Right lobe of liver (tissue), 6 donors: ENCODE data around the gene SUCLG2. TPM values are rescaled to one million over a fixed set of nuclear protein-coding genes. Genes with fewer than 3 reads are reported as not detected.
A peak's percentile ranks its signal among the peaks of the same experiment; 100 is the strongest.

Experiments
- ATAC-seq, 4 donors: fragments of 200-7000 bp; cut with Tn5 transposase; one replicate each; pipeline ENCODE4 v1.9.1; 2020; ENCODE audit warnings: mild to moderate bottlenecking in 4 of 4, moderate library complexity in 4 of 4
- DNase-seq, 3 donors: peaks; one replicate each; pipeline ENCODE4 v3.0.0-alpha.2; 2020
- H3K27ac ChIP-seq, 3 donors: fragments of 200-600 bp; one replicate each; pipeline ENCODE4 v1.8.0; 2022
- H3K27me3 ChIP-seq, 2 donors: fragments of 200-600 bp; one replicate each; pipeline ENCODE4 v1.8.0; 2022
- H3K36me3 ChIP-seq, 4 donors: fragments of 200-600 bp; sonication (generic) in 1 of 4; one replicate each; pipeline versions ENCODE4 v1.5.1 to v1.8.0; 2017 to 2022; ENCODE audit warnings: control low read depth in 1 of 4
- H3K4me1 ChIP-seq, 4 donors: fragments of 200-600 bp; sonication (generic) in 1 of 4; one replicate each; pipeline versions ENCODE4 v1.5.1 to v1.8.0; 2017 to 2022; ENCODE audit warnings: control low read depth in 1 of 4
- H3K4me3 ChIP-seq, 3 donors: fragments of 200-600 bp; one replicate each; pipeline ENCODE4 v1.8.0; 2022
- H3K9me3 ChIP-seq, 4 donors: fragments of 200-600 bp; sonication (generic) in 1 of 4; one replicate each; pipeline versions ENCODE4 v1.5.1 to v1.8.0; 2017 to 2022; ENCODE audit warnings: control low read depth in 1 of 4
- POLR2A ChIP-seq: fragments of 450-650 bp; IDR thresholded peaks from one replicate; pipeline ENCODE4 v1.6.1; 2017; ENCODE audit warnings: antibody characterized with exemption, mild to moderate bottlenecking
- WGBS: methylation state at CpG from one replicate; pipeline ENCODE4 v1.1.6; 2018; ENCODE audit warnings: low coverage, low lambda C conversion rate; ENCODE audit not compliant: insufficient coverage; ENCODE audit errors: missing lambda C conversion rate; 5-methylcytosine and 5-hydroxymethylcytosine counted together
- intact Hi-C, 2 donors: fragments of 100-400 bp; cut with DNase I; formaldehyde crosslinking; loops; one replicate each; pipeline versions ENCODE4 v1.11.2 to v1.14.1; 2022
- total RNA-seq, 6 experiments: library from RNA; depleted of rRNA in 2 of 6; stranded (reverse); fragments of >200 nt in 2 of 6; fragmentation: NEBNext Ultra II Directional in 3 of 6; extraction: Animal tissue kit (Norgen Biotek cat#: 25700) in 3 of 6; gene quantifications; one replicate each; pipeline versions ENCODE4 v1.1.0 to v1.2.4, GENCODE V29; 2016 to 2023
- TF ChIP-seq, protein P1 (sequence below), 4 donors: fragments of 200-600 bp in 3 of 4; fragments of 450-650 bp in 1 of 4; IDR thresholded peaks; one replicate each; pipeline versions ENCODE4 v1.5.1 to v1.8.0; 2016 to 2022; ENCODE audit warnings: antibody characterized with exemption in 4 of 4, mild to moderate bottlenecking in 2 of 4
- donor health status: DM: no; HTN: yes; CAD: no.
- donor health status: DM: no; HTN: no; CAD: no.
- donor health status: DM: no; HTN: no; CAD: no.
- donor health status: DM: no; HTN: yes; CAD: no.
- donor health status: DM: no; HTN: yes; CAD: no.

SUCLG2 gene
- total RNA-seq, 6 experiments from 2014 or later = 138 to 167 (median 158) TPM

DNA sequence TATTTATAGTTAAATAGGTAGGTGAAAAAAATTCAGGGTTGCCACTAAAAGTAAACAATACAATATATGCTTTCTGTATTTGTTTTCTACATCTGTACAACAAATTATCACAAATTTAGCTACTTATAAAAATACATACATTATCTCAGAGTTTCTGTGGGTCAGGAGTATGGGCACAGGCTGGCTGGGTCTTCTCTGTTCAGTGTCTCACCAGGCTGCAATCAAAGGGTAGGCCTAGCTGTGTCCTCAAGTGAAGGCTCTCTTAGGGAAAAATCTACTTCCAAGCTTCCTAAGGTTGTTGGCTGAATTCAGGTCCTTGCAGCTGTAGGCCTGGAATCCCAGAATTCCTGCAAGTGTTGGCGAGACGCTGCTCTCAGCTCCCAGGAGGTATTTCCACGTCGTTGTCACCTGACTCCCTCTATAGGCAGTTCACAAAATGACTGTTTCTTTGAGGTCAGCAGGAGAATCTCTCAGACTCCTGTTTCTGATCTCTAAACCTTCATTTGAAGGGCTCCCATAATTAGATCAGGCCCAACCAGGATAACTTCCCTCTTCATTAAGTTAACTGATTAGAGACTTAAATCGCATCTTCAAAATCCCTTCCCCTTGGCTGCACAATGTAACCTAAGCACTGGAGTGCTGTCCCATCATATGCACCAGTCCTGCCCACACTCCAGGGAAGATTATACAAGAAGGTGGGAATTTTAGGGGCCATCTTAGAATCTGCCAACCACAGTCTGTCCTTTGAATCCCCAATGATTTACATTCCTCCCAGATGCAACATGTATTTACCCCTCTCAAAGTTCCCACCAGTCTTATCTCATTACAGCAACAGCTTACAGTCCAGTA lies 296.6 kb downstream of the SUCLG2 start:
- DNase-seq = no peak
- WGBS = 18% methylated on average over 3 of the region's 5 CpGs
- ATAC-seq = peak; percentile 74 to 84 (median 80)
- intact Hi-C loops = no loop called here
- Histone ChIP-seq H3K4me3 (no peak overlapping the region), H3K27ac (no peak overlapping the region), H3K36me3 (no peaks in the 10 kb centered on the region), H3K4me1 (no peaks in the 10 kb centered on the region), H3K9me3 (no peaks in the 10 kb centered on the region), H3K27me3 (no peaks in the 10 kb centered on the region)
- TF ChIP-seq, protein P1, sequence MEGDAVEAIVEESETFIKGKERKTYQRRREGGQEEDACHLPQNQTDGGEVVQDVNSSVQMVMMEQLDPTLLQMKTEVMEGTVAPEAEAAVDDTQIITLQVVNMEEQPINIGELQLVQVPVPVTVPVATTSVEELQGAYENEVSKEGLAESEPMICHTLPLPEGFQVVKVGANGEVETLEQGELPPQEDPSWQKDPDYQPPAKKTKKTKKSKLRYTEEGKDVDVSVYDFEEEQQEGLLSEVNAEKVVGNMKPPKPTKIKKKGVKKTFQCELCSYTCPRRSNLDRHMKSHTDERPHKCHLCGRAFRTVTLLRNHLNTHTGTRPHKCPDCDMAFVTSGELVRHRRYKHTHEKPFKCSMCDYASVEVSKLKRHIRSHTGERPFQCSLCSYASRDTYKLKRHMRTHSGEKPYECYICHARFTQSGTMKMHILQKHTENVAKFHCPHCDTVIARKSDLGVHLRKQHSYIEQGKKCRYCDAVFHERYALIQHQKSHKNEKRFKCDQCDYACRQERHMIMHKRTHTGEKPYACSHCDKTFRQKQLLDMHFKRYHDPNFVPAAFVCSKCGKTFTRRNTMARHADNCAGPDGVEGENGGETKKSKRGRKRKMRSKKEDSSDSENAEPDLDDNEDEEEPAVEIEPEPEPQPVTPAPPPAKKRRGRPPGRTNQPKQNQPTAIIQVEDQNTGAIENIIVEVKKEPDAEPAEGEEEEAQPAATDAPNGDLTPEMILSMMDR (IDR thresholded peaks at IDR 0.05) = peak; percentile 34 to 52 (median 39)
- no peak for TF ChIP-seq POLR2A

DNA sequence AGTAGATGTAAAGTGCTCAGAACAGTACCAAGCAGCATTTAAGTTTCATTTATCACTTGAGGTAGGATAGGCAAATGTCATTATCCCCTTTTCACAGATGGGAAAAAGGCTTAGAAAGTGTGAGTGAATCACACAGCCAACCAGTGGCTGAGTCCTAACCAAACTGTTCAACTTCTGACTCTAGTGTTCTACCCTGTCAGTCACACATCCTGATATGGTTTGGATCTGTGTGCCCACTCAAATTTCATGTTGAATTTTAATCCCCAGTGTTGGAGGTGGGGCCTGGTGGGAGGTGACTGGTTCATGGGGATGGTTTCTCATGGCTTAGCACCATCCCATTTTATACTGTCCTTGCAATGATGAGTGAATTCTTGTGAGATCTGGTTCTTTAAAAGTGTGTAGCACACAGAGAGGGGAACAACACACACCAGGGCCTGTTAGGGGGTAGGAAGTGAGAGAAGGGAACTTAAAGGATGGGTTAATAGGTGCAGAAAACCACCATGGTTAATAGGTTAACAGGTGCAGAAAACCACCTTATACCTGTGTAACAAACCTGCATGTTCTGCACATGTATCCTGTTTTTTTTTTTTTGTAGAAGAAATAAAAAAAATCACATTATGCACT lies 304.7 kb downstream of the SUCLG2 start:
- no peak for ATAC-seq
- no peak overlapping the region for H3K4me3 ChIP-seq
- intact Hi-C loops = no loop called here
- DNase-seq = no peak
- H3K4me1 ChIP-seq = no peaks in the 10 kb centered on the region
- H3K36me3 ChIP-seq = no peaks in the 10 kb centered on the region
- H3K27ac ChIP-seq = no peak overlapping the region
- TF ChIP-seq POLR2A = no peak
- TF ChIP-seq, protein P1 (IDR thresholded peaks at IDR 0.05) = no peak
- H3K9me3 ChIP-seq = no peaks in the 10 kb centered on the region
- H3K27me3 ChIP-seq = no peaks in the 10 kb centered on the region

DNA sequence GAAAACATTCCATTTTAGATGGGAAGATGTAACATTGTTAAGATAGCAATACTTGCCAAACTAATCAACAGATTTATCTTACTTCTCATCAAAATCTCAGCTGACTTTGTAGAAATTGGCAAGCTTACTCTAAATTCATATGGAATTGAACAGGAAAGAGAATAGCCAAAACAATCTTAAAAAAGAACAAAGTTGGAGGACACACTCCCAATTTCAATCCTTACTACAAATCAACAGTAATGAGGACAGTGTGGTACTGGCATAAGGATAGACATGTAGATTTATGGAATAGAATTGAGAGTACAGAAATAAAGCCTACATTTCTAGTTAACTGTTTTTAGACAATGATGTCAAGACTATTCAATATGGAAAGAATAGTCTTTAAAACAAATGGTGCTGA lies 308.3 kb downstream of the SUCLG2 start:
- H3K36me3 ChIP-seq = no peaks in the 10 kb centered on the region
- intact Hi-C loops = no loop called here

DNA sequence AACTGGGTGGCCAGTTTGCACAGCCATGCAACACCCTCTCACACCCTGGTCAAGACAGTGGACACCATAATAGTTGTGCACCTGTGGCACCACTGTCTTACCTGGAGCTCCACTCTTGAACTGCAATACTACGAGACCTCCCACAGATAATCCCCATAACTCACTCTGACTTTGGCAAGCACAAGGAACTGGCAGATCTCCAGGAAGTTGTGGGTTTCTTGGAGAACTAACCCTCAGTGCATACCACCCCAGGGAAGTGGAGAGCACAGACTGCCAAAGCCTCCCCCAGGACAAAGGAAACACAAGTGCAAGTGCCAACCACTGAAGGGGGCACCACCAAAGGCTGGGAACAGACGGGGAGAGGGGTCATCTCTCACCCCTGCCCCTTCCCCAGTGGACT lies 318.6 kb downstream of the SUCLG2 start:
- 20% methylated on average over 1 of the region's 2 CpGs for WGBS
- no peak for DNase-seq
- Histone ChIP-seq H3K36me3 (no peaks in the 10 kb centered on the region), H3K4me3 (no peak overlapping the region), H3K27ac (no peak overlapping the region), H3K4me1 (no peaks in the 10 kb centered on the region), H3K27me3 (no peaks in the 10 kb centered on the region), H3K9me3 (peaks cover 0 to 9% (median 2%) of the 10 kb centered on the region in 4 donors)
- intact Hi-C loops = no loop called here
- no peak for ATAC-seq
- TF ChIP-seq, protein P1 (IDR thresholded peaks at IDR 0.05) = no peak
- TF ChIP-seq POLR2A = no peak

More for the DNA sequence above, 308.3 kb downstream of the SUCLG2 start:
- H3K9me3 ChIP-seq = no peaks in the 10 kb centered on the region
- TF ChIP-seq, protein P1 (IDR thresholded peaks at IDR 0.05) = no peak
- no peak for TF ChIP-seq POLR2A
- DNase-seq (no peak), ATAC-seq (no peak)
- H3K27ac ChIP-seq = no peak overlapping the region
- H3K27me3 ChIP-seq = no peaks in the 10 kb centered on the region
- no peak overlapping the region for H3K4me3 ChIP-seq
- no peaks in the 10 kb centered on the region for H3K4me1 ChIP-seq
